ENCODE results near the gene TMEM37. TPM values are rescaled to one million over a fixed set of nuclear protein-coding genes. Genes with fewer than 3 reads are reported as not detected.

TMEM37 gene
- polyA plus RNA-seq, 3 donors, result 45.0 to 59.8 (median 56.4) TPM

GRCh38 chr2:119475857-119476244 is 44.2 kb downstream of the TMEM37 start:
- no peak for DNase-seq (ENCODE audit: low read depth in 3 of 3, low spot score in 2 of 3)

- peak in 1 of 3 donors; percentile 56 for DNase-seq (ENCODE audit: low read depth in 3 of 3, low spot score in 2 of 3)
These were observed 44.9 kb downstream of the TMEM37 start for GRCh38 chr2:119476301-119477112.

GRCh38 chr2:119477113-119477505 is 45.5 kb downstream of the TMEM37 start:
- no peak for DNase-seq (ENCODE audit: low read depth in 3 of 3, low spot score in 2 of 3)

GRCh38 chr2:119478188-119478977 is 46.7 kb downstream of the TMEM37 start:
- no peak for DNase-seq (ENCODE audit: low read depth in 3 of 3, low spot score in 2 of 3)

GRCh38 chr2:119478978-119479295 is 47.3 kb downstream of the TMEM37 start:
- no peak for DNase-seq (ENCODE audit: low read depth in 3 of 3, low spot score in 2 of 3)

GRCh38 chr2:119480184-119480583 is 48.5 kb downstream of the TMEM37 start:
- DNase-seq (ENCODE audit: low read depth in 3 of 3, low spot score in 2 of 3), result no peak

GRCh38 chr2:119480718-119481142 is 49.1 kb downstream of the TMEM37 start:
- no peak for DNase-seq (ENCODE audit: low read depth in 3 of 3, low spot score in 2 of 3)

- DNase-seq (ENCODE audit: low read depth in 3 of 3, low spot score in 2 of 3), result no peak
These were observed 50.1 kb downstream of the TMEM37 start for GRCh38 chr2:119481501-119482455.

- no peak for DNase-seq (ENCODE audit: low read depth in 3 of 3, low spot score in 2 of 3)
These were observed 51.1 kb downstream of the TMEM37 start for GRCh38 chr2:119482481-119483394.

GRCh38 chr2:119483395-119483753 is 51.7 kb downstream of the TMEM37 start:
- DNase-seq (ENCODE audit: low read depth in 3 of 3, low spot score in 2 of 3), result no peak

GRCh38 chr2:119483896-119484718 is 52.5 kb downstream of the TMEM37 start:
- DNase-seq (ENCODE audit: low read depth in 3 of 3, low spot score in 2 of 3), result no peak

GRCh38 chr2:119484834-119485233 is 53.2 kb downstream of the TMEM37 start:
- DNase-seq (ENCODE audit: low read depth in 3 of 3, low spot score in 2 of 3), result no peak

GRCh38 chr2:119485336-119486110 is 53.9 kb downstream of the TMEM37 start:
- DNase-seq (ENCODE audit: low read depth in 3 of 3, low spot score in 2 of 3), result no peak

GRCh38 chr2:119486196-119486827 is 54.7 kb downstream of the TMEM37 start:
- DNase-seq (ENCODE audit: low read depth in 3 of 3, low spot score in 2 of 3), result no peak

GRCh38 chr2:119486886-119487285 is 55.2 kb downstream of the TMEM37 start:
- no peak for DNase-seq (ENCODE audit: low read depth in 3 of 3, low spot score in 2 of 3)

GRCh38 chr2:119487434-119488244 is 56.0 kb downstream of the TMEM37 start:
- peak in 1 of 3 donors; percentile 43 for DNase-seq (ENCODE audit: low read depth in 3 of 3, low spot score in 2 of 3)
